Panc1 (cell line): ENCODE data around the gene HTT. TPM values are rescaled to one million over a fixed set of nuclear protein-coding genes. Genes with fewer than 3 reads are reported as not detected.

ENCODE experiments used
- ATAC-seq: fragments of 200-7000 bp; cut with Tn5 transposase; 2 replicates; pipeline ENCODE4 v1.9.1; 2020; ENCODE audit warnings: mild to moderate bottlenecking, moderate library complexity
- BruUV-seq: library from RNA; stranded (reverse); fragments of 400-500 nt; replicated peaks from 2 replicates; lab custom pipeline; 2021; lab: Mats Ljungman, UMichigan
- CTCF ChIA-PET: fragments of 300-600 bp; sonication (Branson Sonifier 250); formaldehyde crosslinking; loops from one replicate; lab custom pipeline; 2022; ENCODE audit warnings: antibody characterized with exemption; lab: Charles Lee
- POLR2A ChIA-PET: fragments of 300-600 bp; sonication (Branson Sonifier 250); formaldehyde crosslinking; loops from one replicate; lab custom pipeline; 2022; ENCODE audit warnings: antibody characterized with exemption; lab: Charles Lee
- DNase-seq: peaks from one replicate; pipeline ENCODE4 v3.0.0-alpha.2; 2010; ENCODE audit warnings: low read depth, low spot score
- H3K27ac ChIP-seq: 2 replicates; pipeline ENCODE4 v1.5.1; 2011; ENCODE audit warnings: mild to moderate bottlenecking, low read length, inconsistent platforms
- H3K27me3 ChIP-seq: fragments of 200-500 bp; sonication (Bioruptor generic); 2 replicates; pipeline ENCODE4 v1.6.0; 2014; ENCODE audit warnings: low read length, inconsistent platforms; ENCODE audit not compliant: control insufficient read depth, insufficient read depth
- H3K36me3 ChIP-seq: fragments of 200-500 bp; sonication (Bioruptor generic); 2 replicates; pipeline ENCODE4 v1.5.1; 2014; ENCODE audit warnings: inconsistent platforms, mild to moderate bottlenecking, low read length, moderate library complexity; ENCODE audit not compliant: control insufficient read depth, insufficient read depth
- H3K4me1 ChIP-seq: 2 replicates; pipeline ENCODE4 v1.5.1; 2011; ENCODE audit warnings: inconsistent platforms, mild to moderate bottlenecking, low read length, moderate library complexity; ENCODE audit not compliant: control insufficient read depth, insufficient read depth
- H3K4me3 ChIP-seq, 2 experiments: 2 replicates each; pipeline ENCODE4 v1.5.1; 2011 to 2012; ENCODE audit warnings: low read depth in 2 of 2, low read length in 2 of 2, mild to moderate bottlenecking in 2 of 2, inconsistent platforms in 1 of 2, moderate library complexity in 1 of 2
- H3K9me3 ChIP-seq: fragments of 200-500 bp; sonication (Bioruptor generic); 2 replicates; pipeline ENCODE4 v1.5.1; 2014; ENCODE audit warnings: low read depth, mild to moderate bottlenecking, inconsistent platforms, low read length, moderate library complexity; ENCODE audit not compliant: control insufficient read depth, insufficient read depth
- CTCF ChIP-seq: fragments of 450-650 bp; IDR thresholded peaks from 2 replicates; pipeline ENCODE4 v1.5.1; 2017; ENCODE audit warnings: mild to moderate bottlenecking
- POLR2AphosphoS5 ChIP-seq: IDR thresholded peaks from 2 replicates; pipeline ENCODE4 v1.6.1; 2012; ENCODE audit warnings: mild to moderate bottlenecking, low read depth, low read length, moderate library complexity
- REST ChIP-seq, 2 experiments: IDR thresholded peaks; 2 replicates each; pipeline ENCODE4 v1.6.1; 2011 to 2012; ENCODE audit warnings: low read depth in 2 of 2, control low read depth in 1 of 2, low read length in 1 of 2, mild to moderate bottlenecking in 1 of 2, moderate library complexity in 1 of 2; ENCODE audit not compliant: insufficient read depth in 1 of 2
- SIN3A ChIP-seq: IDR thresholded peaks from 2 replicates; pipeline ENCODE4 v1.6.1; 2012; ENCODE audit warnings: low read depth, mild to moderate bottlenecking, low read length, moderate library complexity, borderline replicate concordance; ENCODE audit not compliant: insufficient read depth
- TCF7L2 ChIP-seq: IDR thresholded peaks from 2 replicates; pipeline ENCODE4 v1.6.1; 2011; ENCODE audit warnings: mild to moderate bottlenecking, low read depth, low read length, inconsistent platforms
- in situ Hi-C: cut with HindIII; loops from 2 replicates; pipeline ENCODE4 v1.10.0; 2016; ENCODE audit warnings: low sequenced_read_pairs, low pct_unique_long_range_greater_than_20kb
- intact Hi-C: fragments of 100-400 bp; cut with micrococcal nuclease; formaldehyde crosslinking; loops from one replicate; pipeline ENCODE4 v1.10.0; 2022; ENCODE audit not compliant: unreplicated experiment
- total RNA-seq: library from RNA; stranded (reverse); gene quantifications from one replicate; pipeline ENCODE4 v1.2.1, GENCODE V29; 2021; ENCODE audit not compliant: unreplicated experiment

The HTT gene
- total RNA-seq, 1 experiment from 2014 or later: 24.7 TPM

GRCh38 chr4:3116955-3117354, 42.5 kb downstream of the HTT start:
- BruUV-seq: no TSS peak
- 0 out of 2 replicates have a peak, but pooled peaks cover 4% of the 10 kb centered on the region for H3K36me3 ChIP-seq
- CTCF ChIA-PET: no interaction called here

GRCh38 chr4:3118312-3118711, 43.8 kb downstream of the HTT start:
- Histone ChIP-seq H3K27ac (no peak overlapping the region), H3K4me3 (no peak overlapping the region), H3K36me3 (0 out of 2 replicates have a peak, but pooled peaks cover 4% of the 10 kb centered on the region), H3K9me3 (no peaks in the 10 kb centered on the region), H3K4me1 (no peaks in the 10 kb centered on the region), H3K27me3 (no peaks in the 10 kb centered on the region)
- BruUV-seq: no TSS peak
- in situ Hi-C loops (no loop called here), intact Hi-C loops (no loop called here)
- DNase-seq (no peak), ATAC-seq (no peak)
- TF ChIP-seq TCF7L2 (no peak), SIN3A (no peak), CTCF (no peak), POLR2AphosphoS5 (no peak), REST (IDR thresholded peaks at IDR 0.05; ENCODE audit: insufficient read depth in 1 of 2, low read depth in 2 of 2, low read length in 1 of 2) (no peak)
- POLR2A ChIA-PET: no interaction called here
- CTCF ChIA-PET: no interaction called here

More at GRCh38 chr4:3116955-3117354, 42.5 kb downstream of the HTT start:
- POLR2A ChIA-PET: no interaction called here
- ATAC-seq (no peak), DNase-seq (no peak)
- H3K4me1 ChIP-seq: no peaks in the 10 kb centered on the region
- no peak for TF ChIP-seq TCF7L2
- TF ChIP-seq SIN3A: no peak
- TF ChIP-seq POLR2AphosphoS5: no peak
- TF ChIP-seq CTCF: no peak
- TF ChIP-seq REST (IDR thresholded peaks at IDR 0.05; ENCODE audit: insufficient read depth in 1 of 2, low read depth in 2 of 2, low read length in 1 of 2): no peak
- no peaks in the 10 kb centered on the region for H3K27me3 ChIP-seq
- H3K4me3 ChIP-seq: no peak overlapping the region
- in situ Hi-C loops: no loop called here
- intact Hi-C loops: no loop called here
- no peaks in the 10 kb centered on the region for H3K9me3 ChIP-seq
- no peak overlapping the region for H3K27ac ChIP-seq
